ENCODE data around the gene NOC3L.

- TF ChIP-seq TEAD4 (IDR thresholded peaks at IDR 0.05) (no peak), CREB1 (IDR thresholded peaks at IDR 0.05; ENCODE audit: low read depth) (no peak), FOXM1 (IDR thresholded peaks at IDR 0.05; ENCODE audit: borderline replicate concordance, low read depth) (no peak), YY1 (IDR thresholded peaks at IDR 0.05; ENCODE audit: low read depth) (no peak), TCF12 (IDR thresholded peaks at IDR 0.05; ENCODE audit: low read depth) (no peak), CEBPB (IDR thresholded peaks at IDR 0.05) (no peak), RAD21 (IDR thresholded peaks at IDR 0.05; ENCODE audit: low read depth) (no peak), EP300 (IDR thresholded peaks at IDR 0.05; ENCODE audit: borderline replicate concordance) (no peak), ZBTB7A (IDR thresholded peaks at IDR 0.05; ENCODE audit: low read depth) (no peak), REST (IDR thresholded peaks at IDR 0.05; ENCODE audit: low read depth) (no peak), MAX (IDR thresholded peaks at IDR 0.05) (no peak), USF1 (IDR thresholded peaks at IDR 0.05) (no peak)
Measured at GRCh38 chr10:94398762-94399161, 36.0 kb upstream of the NOC3L start.

Data from Ishikawa (cell line).